ENCODE measurements around the gene ARPP21.

DNA sequence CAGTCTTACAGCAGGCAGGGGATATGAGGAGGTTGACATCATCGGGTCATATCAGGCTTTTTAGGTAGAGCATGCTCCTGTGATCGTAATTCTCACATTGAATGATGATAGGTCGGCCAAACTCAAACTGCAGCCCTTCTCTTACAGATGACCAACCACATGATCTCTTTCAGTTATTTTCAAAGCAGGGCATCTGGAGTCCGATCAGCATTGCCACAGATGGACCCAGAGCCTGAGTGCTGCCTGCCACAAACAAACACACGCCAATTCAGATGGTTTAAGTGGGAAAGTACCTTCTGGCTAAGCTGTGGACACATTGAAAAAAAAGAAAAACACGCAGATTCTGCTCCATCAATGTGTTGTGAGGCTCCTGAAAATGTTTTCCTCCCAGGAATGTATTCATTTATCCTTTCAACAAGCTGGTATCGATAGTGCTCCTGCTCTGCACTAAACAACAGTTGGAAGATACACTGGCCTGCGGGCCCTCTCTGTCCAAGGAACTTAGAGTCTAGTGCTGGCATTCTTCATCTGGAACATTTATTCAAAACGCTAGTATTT is 31.2 kb downstream of the ARPP21 start:
- TF ChIP-seq CTCF (optimal IDR thresholded peaks at IDR 0.05 in 1 of 3, IDR thresholded peaks at IDR 0.05 in 1 of 3, conservative IDR thresholded peaks at IDR 0.05 in 1 of 3; ENCODE audit: extremely low read depth in 1 of 3, insufficient read depth in 2 of 3, low read length in 3 of 3) (no peak), EZH2 (IDR thresholded peaks at IDR 0.05; ENCODE audit: low read length) (no peak)
